ENCODE results near the gene MIA2. TPM values are rescaled to one million over a fixed set of nuclear protein-coding genes. Genes with fewer than 3 reads are reported as not detected.
"Not testable (repeated sequence)": the region's sequence is repeated elsewhere in the genome, so short reads cannot be mapped to it uniquely, and the experiment has no call there.

The MIA2 gene
- total and polyA plus RNA-seq, 8 donors, result 23.6 to 72.4 (median 50.3) TPM

- no peak for DNase-seq
- H3K9me3 ChIP-seq, result no peaks in the 10 kb centered on the region
- 82 to 92% (median 85%) methylated on average over 4 of the region's 4 CpGs for WGBS, 5 donors
- no peak overlapping the region for H3K4me3 ChIP-seq
- H3K4me1 ChIP-seq, result no peaks in the 10 kb centered on the region
- peaks cover 20 to 90% (median 81%) of the 10 kb centered on the region in 4 donors for H3K36me3 ChIP-seq
- no peak overlapping the region for H3K27ac ChIP-seq
- H3K27me3 ChIP-seq, result no peaks in the 10 kb centered on the region
- TF ChIP-seq POLR2AphosphoS5 (IDR thresholded peaks at IDR 0.05), result no peak
- no peak for TF ChIP-seq POLR2A (IDR thresholded peaks at IDR 0.05)
- TF ChIP-seq EP300 (IDR thresholded peaks at IDR 0.05), result no peak
- no peak for TF ChIP-seq CTCF (IDR thresholded peaks at IDR 0.05)
- intact Hi-C loops (cut with DNase I; ENCODE audit: low total_unique reads), result no loop called here
Observed at GRCh38 chr14:39291701-39292100, 58.0 kb downstream of the MIA2 start.

GRCh38 chr14:39293629-39294028 is 59.9 kb downstream of the MIA2 start:
- Histone ChIP-seq H3K4me3 (no peak overlapping the region), H3K27me3 (no peaks in the 10 kb centered on the region), H3K27ac (no peak overlapping the region), H3K4me1 (no peaks in the 10 kb centered on the region), H3K36me3 (peaks cover 33 to 95% (median 81%) of the 10 kb centered on the region in 4 donors), H3K9me3 (no peaks in the 10 kb centered on the region)
- no peak for TF ChIP-seq POLR2A (IDR thresholded peaks at IDR 0.05)
- no peak for TF ChIP-seq CTCF (IDR thresholded peaks at IDR 0.05)
- no peak for TF ChIP-seq EP300 (IDR thresholded peaks at IDR 0.05)
- TF ChIP-seq POLR2AphosphoS5 (IDR thresholded peaks at IDR 0.05), result no peak
- no peak for DNase-seq
- 98 to 100% (median 99%) methylated on average over 2 of the region's 2 CpGs for WGBS, 5 donors
- intact Hi-C loops (cut with DNase I; ENCODE audit: low total_unique reads), result no loop called here

GRCh38 chr14:39300389-39300788 is 66.7 kb downstream of the MIA2 start:
- WGBS, 5 donors, result 74 to 85% (median 78%) methylated on average over 3 of the region's 3 CpGs
- H3K27ac ChIP-seq; intact Hi-C loops (cut with DNase I; ENCODE audit: low total_unique reads); H3K4me1 ChIP-seq; H3K4me3 ChIP-seq; H3K27me3 ChIP-seq; DNase-seq; H3K9me3 ChIP-seq: not testable (repeated sequence)
- peaks cover 29 to 93% (median 81%) of the 10 kb centered on the region in 4 donors for H3K36me3 ChIP-seq

GRCh38 chr14:39302124-39302810 is 68.6 kb downstream of the MIA2 start:
- H3K27me3 ChIP-seq, result no peaks in the 10 kb centered on the region
- no peak for DNase-seq
- intact Hi-C loops (cut with DNase I; ENCODE audit: low total_unique reads), result no loop called here
- no peaks in the 10 kb centered on the region for H3K4me1 ChIP-seq
- H3K9me3 ChIP-seq, result no peaks in the 10 kb centered on the region
- TF ChIP-seq POLR2AphosphoS5 (IDR thresholded peaks at IDR 0.05) (no peak), EP300 (IDR thresholded peaks at IDR 0.05) (no peak), POLR2A (IDR thresholded peaks at IDR 0.05) (no peak), CTCF (IDR thresholded peaks at IDR 0.05) (no peak)
- H3K36me3 ChIP-seq, result peaks cover 12 to 82% (median 69%) of the 10 kb centered on the region in 4 donors
- 89 to 97% (median 93%) methylated on average over 4 of the region's 4 CpGs for WGBS, 5 donors
- no peak overlapping the region for H3K27ac ChIP-seq
- no peak overlapping the region for H3K4me3 ChIP-seq

- Histone ChIP-seq H3K4me1 (no peaks in the 10 kb centered on the region), H3K36me3 (peaks cover 4 to 78% (median 63%) of the 10 kb centered on the region in 4 donors), H3K9me3 (no peaks in the 10 kb centered on the region), H3K4me3 (no peak overlapping the region), H3K27ac (no peak overlapping the region), H3K27me3 (no peaks in the 10 kb centered on the region)
- no peak for DNase-seq
- TF ChIP-seq POLR2AphosphoS5 (IDR thresholded peaks at IDR 0.05), result no peak
- TF ChIP-seq POLR2A (IDR thresholded peaks at IDR 0.05), result no peak
- TF ChIP-seq CTCF (IDR thresholded peaks at IDR 0.05), result no peak
- no peak for TF ChIP-seq EP300 (IDR thresholded peaks at IDR 0.05)
- WGBS, 5 donors, result 78 to 90% (median 84%) methylated on average over 1 of the region's 1 CpG
- intact Hi-C loops (cut with DNase I; ENCODE audit: low total_unique reads), result no loop called here
Observed at GRCh38 chr14:39303115-39303514, 69.4 kb downstream of the MIA2 start.

Measured in stomach (tissue), 9 donors.